ENCODE data around the gene MAP4K4.

MAP4K4 gene

GRCh38 chr2:101793277-101793969, 95.9 kb downstream of the MAP4K4 start:
- DNase-seq = no peak

GRCh38 chr2:101794141-101794540, 96.6 kb downstream of the MAP4K4 start:
- no peak for DNase-seq

- DNase-seq = no peak
These were observed 97.5 kb downstream of the MAP4K4 start for GRCh38 chr2:101795033-101795432.

- DNase-seq = no peak
These were observed 99.5 kb downstream of the MAP4K4 start for GRCh38 chr2:101796825-101797600.

- DNase-seq = no peak
These were observed 104.0 kb downstream of the MAP4K4 start for GRCh38 chr2:101801496-101801895.

- no peak for DNase-seq
These were observed 104.8 kb downstream of the MAP4K4 start for GRCh38 chr2:101802329-101802728.

GRCh38 chr2:101803128-101803527, 105.6 kb downstream of the MAP4K4 start:
- no peak for DNase-seq

- no peak for DNase-seq
These were observed 106.6 kb downstream of the MAP4K4 start for GRCh38 chr2:101803945-101804696.

GRCh38 chr2:101805152-101806088, 107.9 kb downstream of the MAP4K4 start:
- no peak for DNase-seq

GRCh38 chr2:101806123-101806522, 108.6 kb downstream of the MAP4K4 start:
- no peak for DNase-seq

GRCh38 chr2:101806701-101807100, 109.2 kb downstream of the MAP4K4 start:
- no peak for DNase-seq

GRCh38 chr2:101807242-101807641, 109.7 kb downstream of the MAP4K4 start:
- no peak for DNase-seq

GRCh38 chr2:101808006-101808562, 110.6 kb downstream of the MAP4K4 start:
- DNase-seq = no peak

GRCh38 chr2:101809698-101810097, 112.2 kb downstream of the MAP4K4 start:
- no peak for DNase-seq

GRCh38 chr2:101811226-101812015, 113.9 kb downstream of the MAP4K4 start:
- no peak for DNase-seq

- DNase-seq = no peak
These were observed 114.7 kb downstream of the MAP4K4 start for GRCh38 chr2:101812226-101812625.

- DNase-seq = no peak
These were observed 117.2 kb downstream of the MAP4K4 start for GRCh38 chr2:101814752-101815151.

GRCh38 chr2:101815154-101815553, 117.6 kb downstream of the MAP4K4 start:
- DNase-seq = no peak

- DNase-seq = no peak
These were observed 118.4 kb downstream of the MAP4K4 start for GRCh38 chr2:101815739-101816391.

- no peak for DNase-seq
These were observed 119.1 kb downstream of the MAP4K4 start for GRCh38 chr2:101816598-101816997.

- no peak for DNase-seq
These were observed 120.0 kb downstream of the MAP4K4 start for GRCh38 chr2:101817481-101817880.
